ENCODE measurements around the gene RGP1. TPM values are rescaled to one million over a fixed set of nuclear protein-coding genes. Genes with fewer than 3 reads are reported as not detected.
A peak's percentile ranks its signal among the peaks of the same experiment; 100 is the strongest.

RGP1 gene
- total RNA-seq, 4 donors from 2014 or later: 18.6 to 21.3 (median 20.2) TPM

GRCh38 chr9:35719546-35719945 is 29.5 kb upstream of the RGP1 start:
- no peak for DNase-seq (ENCODE audit: low spot score in 2 of 2)
- Histone ChIP-seq H3K9me3 (no peaks in the 10 kb centered on the region), H3K36me3 (peaks cover 13 to 100% (median 69%) of the 10 kb centered on the region in 3 donors), H3K4me3 (no peak overlapping the region), H3K27me3 (no peaks in the 10 kb centered on the region), H3K27ac (no peak overlapping the region), H3K4me1 (no peaks in the 10 kb centered on the region)
- no peak for TF ChIP-seq POLR2A (IDR thresholded peaks at IDR 0.05)
- TF ChIP-seq EP300 (IDR thresholded peaks at IDR 0.05): no peak
- no peak for TF ChIP-seq CTCF (IDR thresholded peaks at IDR 0.05)
- 94 to 95% methylated on average over 4 of the region's 4 CpGs for WGBS, 2 donors

GRCh38 chr9:35723426-35723825 is 25.7 kb upstream of the RGP1 start:
- Histone ChIP-seq H3K4me1 (peaks cover 0 to 31% (median 25%) of the 10 kb centered on the region in 4 donors), H3K27me3 (no peaks in the 10 kb centered on the region), H3K9me3 (no peaks in the 10 kb centered on the region), H3K36me3 (peaks cover 13 to 81% (median 38%) of the 10 kb centered on the region in 3 donors), H3K4me3 (no peak overlapping the region), H3K27ac (no peak overlapping the region)
- DNase-seq (ENCODE audit: low spot score in 2 of 2): no peak
- 82 to 83% methylated on average over 2 of the region's 2 CpGs for WGBS, 2 donors
- TF ChIP-seq CTCF (IDR thresholded peaks at IDR 0.05) (no peak), EP300 (IDR thresholded peaks at IDR 0.05) (no peak), POLR2A (IDR thresholded peaks at IDR 0.05) (no peak)

GRCh38 chr9:35723908-35724307 is 25.2 kb upstream of the RGP1 start:
- H3K4me1 ChIP-seq: peaks cover 0 to 35% (median 30%) of the 10 kb centered on the region in 4 donors
- H3K27ac ChIP-seq: no peak overlapping the region
- DNase-seq (ENCODE audit: low spot score in 2 of 2): no peak
- no peaks in the 10 kb centered on the region for H3K27me3 ChIP-seq
- H3K36me3 ChIP-seq: peaks cover 13 to 76% (median 34%) of the 10 kb centered on the region in 3 donors
- H3K4me3 ChIP-seq: no peak overlapping the region
- no peaks in the 10 kb centered on the region for H3K9me3 ChIP-seq
- TF ChIP-seq POLR2A (IDR thresholded peaks at IDR 0.05) (no peak), EP300 (IDR thresholded peaks at IDR 0.05) (no peak), CTCF (IDR thresholded peaks at IDR 0.05) (no peak)
- 98% methylated on average over 8 of the region's 8 CpGs for WGBS, 2 donors

- H3K36me3 ChIP-seq: peaks cover 10 to 62% (median 19%) of the 10 kb centered on the region in 3 donors
- no peaks in the 10 kb centered on the region for H3K27me3 ChIP-seq
- DNase-seq (ENCODE audit: low spot score in 2 of 2): no peak
- H3K4me3 ChIP-seq: no peak overlapping the region
- 90 to 93% methylated on average over 10 to 11 of the region's 11 CpGs for WGBS, 2 donors
- H3K27ac ChIP-seq: no peak overlapping the region
- no peaks in the 10 kb centered on the region for H3K9me3 ChIP-seq
- TF ChIP-seq CTCF (IDR thresholded peaks at IDR 0.05) (no peak), EP300 (IDR thresholded peaks at IDR 0.05) (no peak), POLR2A (IDR thresholded peaks at IDR 0.05) (no peak)
- peaks cover 0 to 50% (median 44%) of the 10 kb centered on the region in 4 donors for H3K4me1 ChIP-seq
Observed at GRCh38 chr9:35725362-35725761, 23.7 kb upstream of the RGP1 start.

GRCh38 chr9:35726931-35727330 is 22.2 kb upstream of the RGP1 start:
- DNase-seq (ENCODE audit: low spot score in 2 of 2): no peak
- no peaks in the 10 kb centered on the region for H3K9me3 ChIP-seq
- no peaks in the 10 kb centered on the region for H3K27me3 ChIP-seq
- TF ChIP-seq CTCF (IDR thresholded peaks at IDR 0.05): no peak
- TF ChIP-seq EP300 (IDR thresholded peaks at IDR 0.05): no peak
- no peak for TF ChIP-seq POLR2A (IDR thresholded peaks at IDR 0.05)
- H3K36me3 ChIP-seq: peaks cover 4 to 46% (median 13%) of the 10 kb centered on the region in 3 donors
- WGBS, 2 donors: 13 to 27% methylated on average over 3 of the region's 3 CpGs
- peaks cover 0 to 58% (median 53%) of the 10 kb centered on the region in 4 donors for H3K4me1 ChIP-seq
- H3K27ac ChIP-seq: peak overlapping the region in 3 of 4 donors; percentile 70 to 99 (median 94)
- peak overlapping the region in 1 of 4 donors; percentile 85 for H3K4me3 ChIP-seq
